HG03521 (cell line): ENCODE data around the gene CCL3.
"Not testable (repeated sequence)": the region's sequence is repeated elsewhere in the genome, so short reads cannot be mapped to it uniquely, and the experiment has no call there.

Experiments
- ATAC-seq: cut with Tn5 transposase; IDR thresholded peaks from one replicate; pipeline ENCODE4 v1.9.1; 2021; ENCODE audit warnings: mild to moderate bottlenecking, moderate library complexity; ENCODE audit not compliant: unreplicated experiment

The CCL3 gene

DNA sequence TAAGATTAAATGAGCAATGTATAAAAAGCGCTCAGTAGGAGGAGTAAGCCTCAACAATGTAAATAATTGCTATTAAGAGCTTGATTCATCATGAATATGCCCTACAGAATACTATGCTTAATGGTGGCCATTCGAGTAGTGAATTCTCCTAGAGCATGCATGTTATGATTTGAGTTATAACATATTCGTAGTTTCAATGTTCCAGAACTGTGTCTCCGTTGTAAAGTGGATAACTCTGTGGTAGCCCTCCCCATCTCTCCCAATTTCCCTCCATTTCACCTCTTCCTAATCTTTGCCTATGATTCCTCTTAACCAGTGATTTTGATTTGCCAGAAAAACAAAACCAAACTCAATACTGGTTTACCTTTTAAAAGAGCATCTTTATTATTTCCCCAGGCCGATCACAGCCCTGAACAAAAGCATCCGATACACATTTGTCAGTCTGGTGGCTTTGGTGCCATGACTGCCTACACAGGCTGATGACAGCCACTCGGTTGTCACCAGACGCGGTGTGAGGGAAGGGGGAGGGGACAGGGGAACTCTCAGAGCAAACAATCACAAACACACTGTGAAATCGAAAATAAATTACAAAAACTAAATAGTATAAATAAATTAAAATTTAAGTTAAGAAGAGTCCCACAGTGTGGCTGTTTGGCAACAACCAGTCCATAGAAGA lies 1.9 kb downstream of the CCL3 start:
- ATAC-seq = not testable (repeated sequence)

- ATAC-seq = not testable (repeated sequence)
Measured at GRCh38 chr17:36087471-36087870, 2.5 kb downstream of the CCL3 start.

DNA sequence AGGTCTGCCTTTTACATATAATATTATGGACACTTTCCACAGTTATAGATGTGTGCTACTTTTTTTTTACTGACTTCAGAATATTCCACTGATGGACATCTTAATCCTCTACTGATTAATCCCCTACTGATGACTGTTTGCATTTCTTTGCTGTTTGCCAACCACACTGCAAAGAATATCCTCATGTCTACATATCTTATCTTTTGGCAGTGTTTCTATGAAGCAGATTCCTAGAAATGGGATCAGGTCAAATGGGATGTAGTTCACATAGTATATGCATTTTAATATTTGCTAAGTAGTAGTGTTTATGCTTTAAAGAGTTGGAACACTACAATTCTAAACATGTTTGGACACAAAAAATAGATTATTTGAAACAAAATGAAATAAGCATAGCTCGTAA lies 3.2 kb downstream of the CCL3 start:
- no peak for ATAC-seq

GRCh38 chr17:36085765-36086164 lies 4.2 kb downstream of the CCL3 start:
- no peak for ATAC-seq

- not testable (repeated sequence) for ATAC-seq
Measured at GRCh38 chr17:36083691-36084090, 6.3 kb downstream of the CCL3 start.

DNA sequence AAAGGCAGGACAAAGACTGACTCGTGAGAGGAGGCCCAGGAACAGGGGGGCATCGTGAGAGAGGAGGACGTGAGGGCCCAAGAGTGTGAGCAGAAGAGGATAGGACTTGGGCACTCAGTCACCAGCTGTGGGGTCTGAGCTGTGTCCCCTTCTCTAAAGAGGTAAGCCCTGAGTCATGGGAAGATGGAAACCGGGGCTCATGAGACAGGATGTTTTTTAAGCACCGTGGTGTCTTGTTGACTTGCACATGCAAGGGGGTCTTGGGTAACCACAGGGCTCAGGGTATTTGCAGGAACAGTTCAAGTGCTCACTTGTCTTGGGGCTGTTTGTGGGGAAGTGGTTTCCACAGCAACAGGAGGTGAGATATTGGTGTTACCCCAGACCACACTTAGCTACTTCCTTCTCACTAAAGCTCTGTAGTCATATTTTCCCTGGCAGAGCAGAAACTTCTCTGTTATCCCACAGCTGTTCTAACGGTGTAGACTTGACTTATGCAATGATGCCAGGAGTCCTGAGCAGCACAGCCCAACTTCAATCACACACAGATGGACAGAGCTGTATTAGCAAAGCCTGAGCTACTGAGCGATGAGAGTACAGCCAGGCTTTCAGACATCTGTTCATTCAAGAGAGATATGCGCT lies 7.3 kb downstream of the CCL3 start:
- peak; percentile 48 for ATAC-seq

DNA sequence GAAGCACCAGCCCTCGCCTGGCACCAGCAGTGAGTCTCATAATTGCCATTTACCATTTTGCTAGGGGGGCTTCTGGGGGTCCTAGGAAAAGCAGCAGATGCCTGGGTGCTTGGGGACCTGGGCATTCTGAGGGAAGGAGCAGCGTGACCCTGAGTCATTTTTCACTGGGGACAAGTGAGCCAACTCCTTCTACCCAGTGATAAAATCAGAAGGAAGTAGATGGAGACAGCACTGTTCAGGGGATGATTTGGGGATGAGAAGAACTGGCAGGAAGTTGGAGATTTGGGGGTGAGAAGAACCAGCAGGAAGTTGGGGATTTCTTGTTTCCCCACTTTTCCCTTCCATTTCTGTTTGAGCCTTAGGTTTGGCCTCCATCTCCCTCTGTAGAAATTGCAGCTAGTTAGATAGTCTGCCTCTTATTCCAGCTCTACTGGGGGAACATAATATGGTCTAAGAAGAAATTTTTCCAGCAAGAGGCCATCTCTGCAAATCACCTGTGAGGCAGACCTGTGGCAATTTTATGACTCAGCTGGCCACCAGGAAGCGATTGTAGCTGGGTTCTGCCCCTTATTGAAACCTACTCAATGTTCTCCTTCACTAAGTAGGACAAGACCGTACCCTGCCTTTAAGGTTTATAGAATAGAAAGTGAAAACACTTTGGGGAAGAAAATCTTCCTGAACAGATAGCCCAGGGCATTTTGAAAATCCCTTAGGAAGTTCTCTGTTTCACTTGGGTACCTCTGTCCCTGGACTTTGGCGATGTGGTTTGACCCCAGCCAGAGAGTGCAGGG lies 8.1 kb downstream of the CCL3 start:
- peak; percentile 27 for ATAC-seq

DNA sequence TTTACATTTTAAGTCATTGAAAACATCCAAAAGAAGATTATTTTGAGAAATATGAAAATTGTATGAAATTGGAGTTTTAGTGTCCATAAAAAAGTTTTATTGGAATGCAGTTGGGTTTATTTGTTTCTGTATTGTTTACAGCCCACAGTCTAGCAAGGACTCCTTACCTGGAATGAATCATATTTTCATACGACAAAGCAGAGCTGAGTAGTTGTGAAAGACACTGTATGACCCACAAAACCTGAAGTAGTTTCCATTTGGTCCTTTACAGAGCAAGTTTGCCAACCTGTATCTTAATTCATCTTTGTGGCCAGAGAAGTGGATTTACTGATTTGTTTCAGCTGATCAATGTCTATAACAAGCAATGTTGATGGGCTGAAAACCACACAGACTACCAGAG lies 15.6 kb downstream of the CCL3 start:
- ATAC-seq = no peak

DNA sequence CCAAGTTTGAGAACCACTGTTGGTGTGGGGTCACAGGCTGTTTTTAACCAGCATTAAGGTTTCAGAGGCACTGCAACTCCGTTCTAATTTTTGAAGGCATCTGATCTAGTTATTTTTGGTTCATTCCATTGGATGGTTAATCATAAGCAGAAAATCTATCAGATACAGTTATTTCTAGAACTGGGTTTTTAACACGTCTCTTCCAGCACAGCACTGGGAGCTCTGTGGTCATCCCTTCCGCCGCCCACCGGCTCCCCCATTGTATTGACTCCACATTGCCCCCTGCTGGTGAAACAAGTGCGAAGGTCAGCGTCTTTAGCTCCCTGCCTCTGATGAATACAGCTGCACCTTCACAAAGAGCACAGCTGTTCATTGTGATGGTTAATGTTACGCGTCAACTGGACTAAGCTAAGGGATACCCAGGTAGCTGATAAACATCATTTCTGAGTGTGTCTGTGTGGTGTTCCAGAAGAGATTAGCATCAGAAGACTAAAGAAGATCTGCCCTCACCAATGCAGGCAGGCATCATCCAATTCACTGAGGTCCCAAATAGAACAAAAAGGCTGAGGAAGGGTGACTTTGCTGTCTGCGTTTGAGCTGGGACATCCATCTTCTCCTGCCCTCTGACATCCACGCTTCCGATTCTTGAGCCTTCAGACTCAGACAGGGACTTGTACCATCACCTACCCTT lies 17.4 kb downstream of the CCL3 start:
- peak; percentile 49 for ATAC-seq

GRCh38 chr17:36071751-36072150 lies 18.2 kb downstream of the CCL3 start:
- ATAC-seq = no peak

- no peak for ATAC-seq
Measured at GRCh38 chr17:36070427-36070826, 19.5 kb downstream of the CCL3 start.

GRCh38 chr17:36069136-36069535 lies 20.8 kb downstream of the CCL3 start:
- no peak for ATAC-seq

DNA sequence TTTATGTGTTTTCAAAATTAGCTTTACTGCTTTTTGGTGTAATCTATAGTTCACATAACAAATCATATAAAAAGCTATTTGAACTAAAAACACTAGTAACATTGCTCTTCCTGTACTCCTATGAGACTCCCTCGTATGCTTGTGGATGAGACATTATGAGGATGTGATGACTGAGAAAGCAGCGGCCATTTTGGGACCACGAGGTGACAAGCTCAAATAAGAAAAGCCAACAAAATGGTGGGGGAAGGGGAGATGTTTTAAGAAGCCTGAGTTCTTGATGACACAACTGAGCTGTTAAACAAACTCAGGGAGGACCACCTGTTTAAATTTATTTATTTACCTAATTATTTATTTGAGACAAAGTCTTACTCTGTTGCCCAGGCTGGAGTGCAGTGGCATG lies 21.4 kb downstream of the CCL3 start:
- ATAC-seq = no peak

GRCh38 chr17:36066365-36066985 lies 23.5 kb downstream of the CCL3 start:
- no peak for ATAC-seq

- no peak for ATAC-seq
Measured at GRCh38 chr17:36063786-36064541, 26.0 kb downstream of the CCL3 start, which contains the start of gene CCL18. CCL18 (plus strand) TSS chr17:36064272; CDS start chr17:36064343, 71 bp downstream.

GRCh38 chr17:36060816-36061215 lies 29.1 kb downstream of the CCL3 start:
- ATAC-seq = no peak

- ATAC-seq = no peak
Measured at GRCh38 chr17:36059406-36059805, 30.5 kb downstream of the CCL3 start.

DNA sequence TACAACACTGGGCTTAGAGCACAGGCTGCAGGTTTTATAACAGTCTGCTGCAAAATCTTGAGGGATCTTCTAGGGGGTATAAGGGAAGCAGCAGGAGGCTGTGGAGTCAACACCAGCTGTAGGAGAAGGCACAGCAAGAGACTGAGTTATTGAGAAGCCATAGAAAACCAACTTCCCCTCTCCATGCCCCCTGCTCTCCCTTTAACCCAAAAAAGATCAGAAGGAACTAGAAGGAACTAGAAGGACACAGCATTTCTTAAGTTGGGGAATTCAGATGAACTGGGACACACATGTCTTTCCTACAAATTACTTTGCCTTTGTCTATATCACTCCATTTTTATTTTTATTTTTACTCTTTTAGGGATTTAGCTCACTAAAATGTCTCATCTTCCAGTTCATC lies 32.0 kb downstream of the CCL3 start:
- ATAC-seq = no peak

DNA sequence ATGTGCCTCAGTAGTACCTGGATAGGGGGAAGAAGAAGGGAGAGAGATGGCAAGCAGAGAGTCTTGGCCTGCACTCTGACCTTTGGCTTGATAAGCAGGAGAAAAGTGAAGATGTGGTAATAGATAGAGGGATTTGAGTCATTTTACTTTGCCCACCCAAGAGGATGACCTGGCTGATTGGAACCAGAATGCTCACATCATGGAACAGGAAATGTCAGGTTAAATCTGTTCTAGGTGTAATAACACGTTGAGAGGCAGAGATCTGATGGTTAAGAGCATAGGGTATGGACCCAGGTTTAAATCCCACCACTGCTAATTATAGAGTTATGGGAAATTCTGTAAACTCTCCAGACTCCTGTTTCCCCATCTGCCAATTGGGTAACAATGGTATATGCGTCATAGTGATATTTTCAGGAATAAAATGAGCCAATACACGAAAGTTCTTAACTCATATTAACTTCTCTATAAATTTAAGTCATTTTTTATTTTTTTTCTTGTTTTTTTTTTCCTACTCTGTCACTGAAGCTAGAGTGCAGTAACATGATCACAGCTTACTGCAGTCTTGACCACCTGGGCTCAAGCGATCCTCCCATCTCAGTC lies 33.9 kb downstream of the CCL3 start:
- no peak for ATAC-seq

DNA sequence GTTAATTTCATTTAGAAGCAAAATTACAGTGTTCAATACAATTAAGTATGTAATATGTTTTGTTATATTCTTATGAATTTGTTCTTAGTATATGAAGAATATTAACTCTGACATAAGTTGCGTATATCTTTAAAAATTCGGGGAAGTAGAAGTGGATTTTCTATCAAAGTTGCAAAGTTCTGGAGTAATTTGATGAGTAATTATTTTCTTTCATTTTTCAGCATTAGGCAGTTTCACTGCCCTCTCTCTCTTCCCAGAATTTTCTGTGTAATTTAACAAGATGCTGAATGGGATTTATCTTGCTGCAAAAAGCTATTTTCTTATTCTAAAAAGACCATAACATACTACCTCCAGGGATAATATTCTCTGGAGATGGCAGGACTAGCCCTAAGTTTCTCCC lies 34.8 kb downstream of the CCL3 start:
- ATAC-seq = no peak
